ENCODE measurements around the gene ATP1B2. TPM values are rescaled to one million over a fixed set of nuclear protein-coding genes. Genes with fewer than 3 reads are reported as not detected.

ATP1B2 gene
- total RNA-seq, 1 experiment from 2014 or later = not detected

Other genes with a start within 250 kb of the ATP1B2 start
- gene TMEM256, start 246.8 kb upstream of the ATP1B2 start, total RNA-seq (2014; rRNA removed; shearing (Covaris generic)) = 76.1 and 108 TPM in 2 replicates
- 3.1 and 3.5 TPM in 2 replicates for gene NLGN2, start 243.1 kb upstream of the ATP1B2 start, total RNA-seq (2014; rRNA removed; shearing (Covaris generic))
- not detected in 2 replicates for gene SPEM1, start 230.6 kb upstream of the ATP1B2 start, total RNA-seq (2014; rRNA removed; shearing (Covaris generic))
- not detected in 2 replicates for gene SPEM2, start 225.3 kb upstream of the ATP1B2 start, total RNA-seq (2014; rRNA removed; shearing (Covaris generic))
- not detected in 2 replicates for gene SPEM3, start 222.1 kb upstream of the ATP1B2 start, total RNA-seq (2014; rRNA removed; shearing (Covaris generic))
- 0.81 and 2.0 TPM in 2 replicates for gene TMEM102, start 215.5 kb upstream of the ATP1B2 start, total RNA-seq (2014; rRNA removed; shearing (Covaris generic))
- gene FGF11, start 211.4 kb upstream of the ATP1B2 start, total RNA-seq (2014; rRNA removed; shearing (Covaris generic)) = not detected in 2 replicates
- 4.4 and 6.3 TPM in 2 replicates for gene CHRNB1, start 205.9 kb upstream of the ATP1B2 start, total RNA-seq (2014; rRNA removed; shearing (Covaris generic))
- gene ZBTB4, start 171.3 kb upstream of the ATP1B2 start, total RNA-seq (2014; rRNA removed; shearing (Covaris generic)) = 4.5 and 7.5 TPM in 2 replicates
- not detected in 2 replicates for gene SLC35G6, start 169.5 kb upstream of the ATP1B2 start, total RNA-seq (2014; rRNA removed; shearing (Covaris generic))
- 9.9 and 11.3 TPM in 2 replicates for gene POLR2A, start 166.6 kb upstream of the ATP1B2 start, total RNA-seq (2014; rRNA removed; shearing (Covaris generic))
- 2.4 TPM in 1 of 2 replicates, not detected in the other for gene TNFSF12, start 101.9 kb upstream of the ATP1B2 start, total RNA-seq (2014; rRNA removed; shearing (Covaris generic))
- gene TNFSF13, start 92.2 kb upstream of the ATP1B2 start, total RNA-seq (2014; rRNA removed; shearing (Covaris generic)) = 0.43 TPM in 1 of 2 replicates, not detected in the other
- 59.5 and 61.3 TPM in 2 replicates for gene SENP3, start 89.0 kb upstream of the ATP1B2 start, total RNA-seq (2014; rRNA removed; shearing (Covaris generic))
- 19.9 and 21.6 TPM in 2 replicates for gene CD68, start 71.3 kb upstream of the ATP1B2 start, total RNA-seq (2014; rRNA removed; shearing (Covaris generic))
- gene MPDU1, start 67.1 kb upstream of the ATP1B2 start, total RNA-seq (2014; rRNA removed; shearing (Covaris generic)) = 146 and 193 TPM in 2 replicates
- gene SOX15, start 60.8 kb upstream of the ATP1B2 start, total RNA-seq (2014; rRNA removed; shearing (Covaris generic)) = not detected in 2 replicates
- gene FXR2, start 36.0 kb upstream of the ATP1B2 start, total RNA-seq (2014; rRNA removed; shearing (Covaris generic)) = 11.4 and 16.5 TPM in 2 replicates
- 39.6 and 45.6 TPM in 2 replicates for gene SAT2, start 23.1 kb upstream of the ATP1B2 start, total RNA-seq (2014; rRNA removed; shearing (Covaris generic))
- gene SHBG, start 20.8 kb upstream of the ATP1B2 start, total RNA-seq (2014; rRNA removed; shearing (Covaris generic)) = not detected in 2 replicates
- 35.9 and 43.7 TPM in 2 replicates for gene TP53, start 36.6 kb downstream of the ATP1B2 start, total RNA-seq (2014; rRNA removed; shearing (Covaris generic))
- gene WRAP53, start 37.6 kb downstream of the ATP1B2 start, total RNA-seq (2014; rRNA removed; shearing (Covaris generic)) = 9.9 and 15.8 TPM in 2 replicates
- gene EFNB3, start 54.3 kb downstream of the ATP1B2 start, total RNA-seq (2014; rRNA removed; shearing (Covaris generic)) = 5.6 and 6.2 TPM in 2 replicates
- 0.10 and 0.12 TPM in 2 replicates for gene DNAH2, start 66.8 kb downstream of the ATP1B2 start, total RNA-seq (2014; rRNA removed; shearing (Covaris generic))
- gene KDM6B, start 183.3 kb downstream of the ATP1B2 start, total RNA-seq (2014; rRNA removed; shearing (Covaris generic)) = 0.21 and 4.1 TPM in 2 replicates
- gene TMEM88, start 204.1 kb downstream of the ATP1B2 start, total RNA-seq (2014; rRNA removed; shearing (Covaris generic)) = not detected in 2 replicates
- gene NAA38, start 206.6 kb downstream of the ATP1B2 start, total RNA-seq (2014; rRNA removed; shearing (Covaris generic)) = 70.3 and 104 TPM in 2 replicates
- gene CYB5D1, start 207.1 kb downstream of the ATP1B2 start, total RNA-seq (2014; rRNA removed; shearing (Covaris generic)) = 4.0 and 7.5 TPM in 2 replicates
- 26.5 and 35.0 TPM in 2 replicates for gene CHD3, start 237.9 kb downstream of the ATP1B2 start, total RNA-seq (2014; rRNA removed; shearing (Covaris generic))